Pons (tissue), 1 donor: ENCODE results near the gene EIF2S1.
"Not testable (repeated sequence)": the region's sequence is repeated elsewhere in the genome, so short reads cannot be mapped to it uniquely, and the experiment has no call there.

ENCODE experiments used
- DNase-seq: peaks from one replicate; pipeline ENCODE4 v3.0.0-alpha.2; 2016; ENCODE audit warnings: low spot score

EIF2S1 gene

DNA sequence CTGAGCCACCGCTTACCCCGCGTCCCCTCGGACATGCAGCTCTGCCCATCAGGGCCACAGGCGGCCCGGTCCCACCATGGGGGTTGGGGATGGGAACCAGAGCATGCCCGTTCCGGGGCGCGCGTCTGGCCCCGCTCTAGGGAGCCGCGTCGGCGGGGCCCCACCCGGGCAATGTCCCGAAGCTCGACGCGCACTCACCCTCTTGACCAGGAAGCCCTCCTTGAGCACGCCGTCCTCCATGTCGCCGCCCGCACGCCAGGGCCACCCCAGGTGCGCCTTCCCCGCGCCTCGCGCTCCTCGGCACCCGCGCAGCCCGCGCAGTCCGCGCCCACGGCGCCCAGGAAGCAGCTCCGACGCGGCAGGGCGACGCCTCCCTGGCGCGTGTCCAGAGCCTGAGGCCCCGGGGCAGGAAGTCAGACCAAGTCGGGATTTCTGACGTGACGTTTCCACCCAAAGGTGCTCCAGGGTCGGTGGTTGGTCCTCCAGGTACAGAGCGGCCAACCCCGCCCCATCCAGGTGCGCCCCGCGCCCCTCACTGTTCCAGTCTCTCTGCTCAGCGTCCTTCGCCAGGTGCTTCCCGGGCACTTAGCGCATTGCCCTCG is 51.8 kb downstream of the EIF2S1 start, which contains the start of gene PLEK2:
TSS of gene PLEK2 (minus strand) at position 346 of the 602 bp plus-strand sequence. CDS start at position 240, 106 bp downstream.
- no peak for DNase-seq

DNA sequence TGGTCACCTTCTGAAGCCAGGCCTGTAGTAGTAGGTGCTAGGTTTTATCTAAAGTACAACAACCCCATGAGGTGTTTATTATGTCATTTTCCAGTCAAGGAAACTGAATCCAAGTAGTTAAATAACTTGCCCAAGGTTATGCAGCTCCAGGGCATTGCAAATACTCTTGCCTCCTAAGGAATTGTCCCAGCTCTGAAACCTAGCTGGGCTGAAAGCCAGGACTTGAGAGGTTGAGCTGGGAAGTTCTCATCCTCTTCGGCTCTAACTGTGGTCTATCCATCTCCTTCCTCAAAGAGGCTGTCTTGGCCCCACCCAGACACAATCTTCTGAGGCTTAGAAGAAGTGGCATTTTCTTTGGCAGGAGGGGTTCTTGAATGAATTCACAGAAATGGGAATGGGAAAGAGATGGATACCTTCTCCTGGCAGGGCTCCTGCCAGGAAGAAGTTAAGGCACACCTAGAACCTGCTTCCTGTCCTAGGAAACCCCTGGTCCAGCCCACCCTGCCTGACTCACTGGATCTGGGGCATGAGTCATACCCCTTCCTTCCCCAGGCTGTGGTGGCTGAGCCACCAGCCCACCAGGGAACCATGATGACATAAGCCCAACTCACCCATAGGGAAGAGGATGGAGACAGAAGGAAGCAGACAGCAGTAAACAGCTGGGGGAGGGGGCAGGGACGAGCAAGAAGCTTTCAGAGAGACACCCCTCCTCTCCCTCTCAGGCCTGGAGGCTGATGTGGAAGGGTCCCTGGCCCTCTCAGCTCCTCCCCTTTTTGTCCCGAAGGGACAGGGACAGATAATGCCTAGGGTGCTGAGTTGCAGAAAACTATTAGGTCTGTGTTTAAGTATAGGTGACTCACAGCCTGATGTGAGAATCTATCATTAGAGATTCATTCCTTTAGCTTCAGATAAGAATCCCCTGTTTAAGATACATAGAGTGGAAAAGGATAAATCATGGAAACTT is 54.0 kb downstream of the EIF2S1 start:
- no peak for DNase-seq

DNA sequence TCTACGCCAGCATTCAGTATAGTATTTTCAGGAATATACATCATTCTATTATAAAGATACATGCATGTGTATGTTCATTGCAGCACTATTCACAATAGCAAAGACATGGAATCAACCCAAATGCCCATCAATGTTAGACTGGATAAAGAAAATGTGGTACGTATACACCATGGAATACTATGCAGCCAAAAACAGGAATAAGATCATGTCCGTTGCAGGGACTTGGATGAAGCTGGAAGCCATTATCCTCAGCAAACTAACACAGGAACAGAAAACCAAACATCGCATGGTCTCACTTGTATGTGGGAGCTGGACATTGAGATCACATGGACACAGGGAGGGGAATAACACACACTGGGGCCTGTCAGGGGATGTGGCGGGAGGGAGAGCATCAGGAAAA is 55.5 kb downstream of the EIF2S1 start:
- DNase-seq = not testable (repeated sequence)

DNA sequence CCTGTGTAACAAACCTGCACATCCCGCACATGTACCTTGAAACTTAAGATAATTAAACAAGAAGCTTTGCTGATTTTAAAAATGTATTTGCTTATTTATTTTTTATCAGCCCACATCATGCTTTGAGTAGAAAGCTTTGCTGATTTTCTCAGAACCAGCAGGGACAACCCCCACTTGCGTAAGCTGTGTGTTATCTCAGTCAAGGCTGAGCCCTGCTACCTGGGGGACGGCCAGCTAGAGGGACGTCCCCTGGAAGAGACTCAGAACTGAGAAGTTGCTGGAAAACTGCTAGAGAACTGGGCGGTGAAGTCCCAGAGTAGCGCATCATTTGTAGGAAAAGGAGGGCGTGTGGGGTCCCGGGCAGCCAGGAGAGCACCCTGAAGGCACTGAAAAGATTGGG is 56.0 kb downstream of the EIF2S1 start:
- no peak for DNase-seq

DNA sequence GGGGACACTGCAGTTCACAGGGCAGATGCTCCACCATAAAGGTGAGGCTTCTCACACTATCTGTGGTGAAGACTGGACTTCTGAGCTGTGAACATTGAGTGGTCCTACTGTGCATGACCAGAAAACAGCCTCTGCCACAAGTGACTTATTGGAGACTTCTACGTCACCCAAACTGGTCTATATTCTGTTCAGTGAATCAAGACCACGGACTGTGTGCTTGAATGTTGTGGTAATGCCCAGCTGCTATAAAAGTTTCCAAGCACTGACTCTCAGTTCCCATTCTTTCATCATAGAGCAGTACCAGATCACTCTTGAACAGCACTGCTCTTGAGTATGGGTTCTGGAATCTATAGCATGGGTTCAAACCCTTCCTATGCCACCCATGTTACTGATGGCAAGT is 56.7 kb downstream of the EIF2S1 start:
- no peak for DNase-seq

DNA sequence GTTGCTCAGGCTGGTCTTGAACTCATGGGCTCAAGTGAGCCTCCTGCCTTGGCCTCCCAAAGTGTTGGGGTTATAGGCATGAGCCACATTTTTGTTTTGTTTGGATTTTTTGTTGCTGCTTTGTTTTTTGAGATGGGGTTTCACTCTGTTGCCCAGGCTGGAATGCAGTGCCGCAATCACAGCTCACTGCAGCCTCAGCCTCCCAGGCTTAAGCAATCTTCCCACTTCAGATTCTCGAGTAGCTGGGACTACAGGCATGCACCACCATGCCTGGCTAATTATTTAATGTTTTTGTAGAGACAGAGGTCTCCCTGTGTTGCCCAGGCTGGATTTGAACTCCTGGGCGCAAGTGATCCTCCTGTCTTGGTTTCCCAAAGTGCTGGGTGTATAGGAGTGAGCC is 57.5 kb downstream of the EIF2S1 start:
- no peak for DNase-seq

DNA sequence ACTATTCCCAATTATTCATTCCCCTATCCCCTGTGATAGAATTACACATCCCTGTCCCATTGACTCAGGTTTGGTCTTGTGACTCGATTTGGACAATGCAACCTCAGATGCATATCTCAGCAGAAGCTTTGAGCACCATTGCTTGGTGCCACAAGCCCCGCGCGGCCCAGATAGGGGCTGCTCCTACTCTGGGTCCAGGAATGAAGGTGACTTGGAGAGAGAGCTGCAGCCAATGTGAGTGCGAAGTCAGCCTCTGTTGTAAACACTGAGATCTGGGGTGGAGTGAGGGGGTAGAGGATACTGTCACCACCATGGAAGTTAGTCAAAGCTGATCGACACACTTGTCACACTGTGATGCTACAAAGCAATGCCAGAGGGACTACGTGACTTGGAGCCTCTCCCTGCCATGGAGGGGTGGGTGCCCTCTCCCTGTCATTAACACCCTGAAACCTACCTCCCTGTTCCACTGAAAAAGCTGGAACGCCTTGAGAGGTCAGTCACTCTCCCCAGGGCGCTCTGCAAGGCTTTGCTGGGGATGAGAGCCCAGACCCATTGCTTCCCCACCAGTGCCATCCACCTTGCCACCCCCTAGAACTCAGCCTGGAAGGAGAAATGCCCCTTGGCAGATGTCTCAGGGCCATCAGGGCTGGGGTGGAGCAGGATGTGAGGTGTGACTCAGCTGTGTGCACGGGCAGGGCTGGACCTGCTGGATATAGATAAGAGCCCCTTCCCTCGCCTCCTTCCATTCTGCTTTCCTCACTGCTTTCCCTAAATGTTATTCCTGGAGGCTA is 58.5 kb downstream of the EIF2S1 start:
- DNase-seq = no peak

DNA sequence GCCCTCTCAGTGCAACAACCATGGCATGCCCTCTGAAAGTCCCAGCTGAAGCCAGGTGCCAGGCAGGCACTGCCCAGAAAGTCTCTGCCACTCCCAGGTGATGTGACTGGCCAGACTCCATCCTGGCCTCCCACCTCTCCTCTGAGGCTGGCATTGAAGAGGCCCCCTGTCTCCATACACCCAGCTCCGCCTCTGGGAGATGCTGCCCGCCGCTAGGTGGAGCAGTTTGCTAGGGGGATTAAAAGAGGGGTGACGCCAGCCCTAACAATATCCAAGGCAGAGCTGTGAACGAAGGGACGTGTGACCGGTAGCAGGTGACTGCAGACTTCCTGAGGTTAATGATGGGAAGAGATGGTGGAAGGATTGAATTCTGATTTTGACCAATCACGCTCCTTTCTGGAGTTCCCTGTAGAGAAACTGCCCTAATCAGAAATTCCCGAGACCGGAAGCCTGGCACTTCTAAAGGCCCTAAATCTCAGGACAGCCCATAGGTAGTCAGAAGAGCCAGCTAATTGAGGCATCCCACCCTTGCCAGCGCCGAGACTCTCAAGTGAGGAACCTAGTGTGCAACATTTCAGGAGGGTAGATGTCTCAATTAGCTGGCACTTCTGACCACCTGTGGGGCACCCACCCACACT is 60.1 kb downstream of the EIF2S1 start:
- DNase-seq = no peak

DNA sequence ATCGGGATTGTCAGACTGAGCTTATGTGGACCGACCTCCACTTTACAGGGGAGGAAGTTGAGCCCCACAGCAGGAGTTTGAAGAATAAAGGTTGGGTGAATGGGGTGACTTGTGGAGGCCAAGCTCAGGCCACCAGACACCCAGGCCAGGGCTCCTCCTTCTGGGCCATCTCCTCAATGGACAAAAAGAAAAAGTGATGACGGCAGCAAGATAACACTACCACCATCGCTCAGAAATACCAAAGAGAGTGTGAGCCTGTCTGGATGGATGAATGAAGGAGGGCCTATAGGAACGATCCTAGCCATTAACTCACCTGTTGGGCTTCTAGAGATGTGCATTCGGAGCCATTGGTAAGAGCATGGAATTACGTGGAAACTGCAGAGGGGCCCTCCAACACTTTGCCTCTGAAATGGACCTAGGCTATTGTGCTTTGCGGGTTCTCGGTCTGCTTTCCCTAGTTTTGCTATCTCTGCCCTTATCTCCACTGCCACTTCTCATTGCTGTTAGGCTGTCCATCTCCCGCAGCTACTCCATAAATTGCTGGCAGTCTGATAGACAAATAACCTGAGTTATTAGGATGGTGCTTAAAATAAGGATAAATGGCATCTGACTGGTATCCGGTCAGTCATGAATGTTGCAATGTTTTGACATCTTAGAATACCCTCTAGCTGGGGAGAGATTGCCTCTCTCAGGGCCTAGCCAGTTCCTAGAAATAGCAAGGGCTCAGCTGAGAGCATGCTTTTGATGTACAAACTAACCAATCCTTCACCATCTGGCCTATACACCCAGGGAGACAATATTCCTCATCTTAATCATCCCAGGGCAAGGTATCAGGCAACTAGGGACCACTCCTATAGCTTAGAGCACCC is 61.5 kb downstream of the EIF2S1 start:
- no peak for DNase-seq

DNA sequence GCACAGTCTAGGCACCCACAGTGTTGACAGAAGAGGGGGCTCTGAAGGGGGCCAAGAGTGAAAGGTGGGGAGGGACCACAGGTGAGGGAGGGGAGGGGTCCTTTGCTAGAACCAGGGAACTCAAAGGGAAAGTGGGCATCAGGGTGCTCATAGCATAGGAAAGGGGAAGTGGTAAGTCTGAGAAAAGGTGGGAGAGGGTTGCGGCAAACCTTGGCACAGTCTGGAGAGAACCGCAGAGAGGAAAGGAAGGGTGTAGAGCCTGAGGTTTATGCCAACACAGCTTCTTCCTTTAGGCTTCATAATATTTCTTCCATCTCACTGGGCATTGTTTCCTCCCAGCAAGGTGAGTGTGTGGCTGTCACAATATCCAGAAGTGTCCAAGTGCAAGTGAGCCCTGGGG is 63.3 kb downstream of the EIF2S1 start:
- DNase-seq = no peak

DNA sequence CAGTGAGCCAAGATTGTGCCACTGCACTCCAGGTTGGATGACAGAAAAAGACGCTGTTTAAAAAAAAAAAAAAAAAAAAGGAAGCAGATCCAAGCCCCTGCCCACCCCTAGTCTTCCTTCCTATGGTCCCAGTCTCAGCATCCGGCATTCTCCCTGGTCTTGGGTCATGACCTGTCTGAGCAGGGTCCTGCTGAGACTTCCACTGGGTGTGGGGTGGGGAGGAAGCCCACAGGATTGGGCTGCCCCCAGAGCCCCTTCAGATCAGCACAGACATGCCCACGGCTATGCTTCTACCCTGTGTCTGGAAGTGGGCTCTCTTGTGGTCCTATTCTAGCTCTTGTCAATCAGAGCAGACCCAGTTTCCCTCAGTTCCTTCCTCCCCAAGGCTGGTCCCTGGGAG is 64.4 kb downstream of the EIF2S1 start:
- DNase-seq = no peak

DNA sequence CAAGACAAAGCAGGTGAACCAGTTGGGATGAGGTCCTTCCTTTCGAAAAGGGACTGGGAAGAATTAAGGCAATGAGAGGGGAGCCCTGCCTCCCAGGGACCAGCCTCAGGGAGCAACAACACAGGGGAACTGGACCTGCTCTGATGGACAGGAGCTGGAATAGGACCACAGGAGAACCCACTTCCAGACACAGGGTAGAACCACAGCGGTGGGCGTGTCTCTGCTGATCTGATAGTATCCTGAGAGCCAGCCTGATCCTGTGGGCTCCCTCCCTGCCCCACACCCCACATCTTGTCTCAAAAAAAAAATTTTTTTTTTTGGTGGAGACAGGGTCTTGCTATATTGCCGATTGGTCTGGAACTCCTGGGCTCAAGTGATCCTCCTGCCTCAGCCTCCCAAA is 65.5 kb downstream of the EIF2S1 start:
- no peak for DNase-seq

DNA sequence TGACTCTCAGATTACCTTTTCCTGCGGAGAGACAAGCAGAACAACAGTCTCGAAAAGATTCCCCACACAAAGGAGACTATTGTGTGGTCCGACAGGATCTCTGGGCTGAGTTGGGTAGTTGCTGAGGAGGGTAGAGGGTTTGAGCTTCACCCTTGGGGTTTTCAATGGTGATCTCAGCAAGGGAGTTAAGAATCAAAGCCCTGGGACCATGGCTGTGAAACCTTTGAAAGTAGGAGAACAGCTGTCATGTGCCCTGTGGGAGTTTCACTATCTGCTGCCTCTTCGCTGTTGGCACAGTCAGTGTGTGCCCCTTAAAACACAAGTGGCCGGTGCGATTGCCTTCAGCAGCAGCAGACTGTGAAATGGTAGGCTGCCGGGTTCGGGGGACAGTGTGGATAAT is 66.0 kb downstream of the EIF2S1 start:
- DNase-seq = no peak

DNA sequence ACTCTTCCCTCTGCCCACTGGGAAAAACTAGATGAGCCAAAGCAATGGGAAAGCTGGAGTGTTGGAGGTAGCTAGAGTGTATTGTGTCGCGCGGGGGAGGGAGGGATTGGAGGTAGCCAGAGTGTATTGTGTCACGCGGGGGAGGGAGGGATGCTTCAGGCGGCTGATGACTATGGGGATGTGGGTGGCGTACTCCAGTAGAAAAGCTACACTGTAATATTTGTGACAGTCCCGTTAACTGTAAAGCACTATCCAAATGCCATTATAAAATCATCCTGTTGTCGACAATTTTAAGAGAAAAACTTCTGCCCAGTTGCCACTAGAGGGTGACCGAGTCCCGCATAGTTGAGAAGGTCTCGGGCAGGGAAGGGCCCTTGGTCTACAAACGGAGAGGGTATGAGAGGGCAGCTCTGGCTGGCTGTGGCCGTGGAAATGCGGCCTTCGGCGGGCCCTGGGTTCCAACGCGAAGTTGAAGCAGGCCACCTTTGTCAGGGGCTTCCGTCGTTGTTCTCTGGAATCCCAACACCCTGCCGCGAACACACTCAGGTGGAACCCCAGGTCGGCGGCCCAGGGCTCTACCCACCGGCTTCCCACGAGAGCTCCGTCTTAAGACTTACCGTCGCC is 67.0 kb downstream of the EIF2S1 start:
- DNase-seq = peak; percentile 90

DNA sequence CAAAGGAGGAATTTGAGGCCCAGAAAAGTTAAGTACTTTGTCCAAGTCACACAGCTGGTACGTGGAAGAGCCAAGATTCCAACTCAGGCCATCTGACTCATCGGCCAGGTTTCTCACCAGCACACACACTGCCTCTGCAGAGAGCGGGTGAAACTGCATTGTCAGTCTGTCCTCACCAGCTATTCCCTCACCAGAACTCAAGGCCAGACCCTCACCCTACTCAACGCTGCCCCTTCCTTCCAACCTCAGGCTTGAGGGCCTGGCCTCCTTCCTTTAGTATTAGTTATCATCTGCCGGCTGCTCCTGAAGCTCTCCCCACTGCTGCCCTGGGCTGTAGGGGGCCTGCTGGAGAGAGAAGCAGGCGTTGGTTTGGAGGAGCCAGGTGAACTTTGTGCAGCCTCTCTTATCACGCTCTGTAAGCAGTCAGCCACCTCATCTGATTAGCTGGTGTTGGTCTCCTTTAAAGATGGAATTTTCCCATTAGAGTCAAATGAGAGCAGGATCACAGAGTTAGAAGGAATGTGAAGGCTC is 68.4 kb downstream of the EIF2S1 start:
- no peak for DNase-seq

DNA sequence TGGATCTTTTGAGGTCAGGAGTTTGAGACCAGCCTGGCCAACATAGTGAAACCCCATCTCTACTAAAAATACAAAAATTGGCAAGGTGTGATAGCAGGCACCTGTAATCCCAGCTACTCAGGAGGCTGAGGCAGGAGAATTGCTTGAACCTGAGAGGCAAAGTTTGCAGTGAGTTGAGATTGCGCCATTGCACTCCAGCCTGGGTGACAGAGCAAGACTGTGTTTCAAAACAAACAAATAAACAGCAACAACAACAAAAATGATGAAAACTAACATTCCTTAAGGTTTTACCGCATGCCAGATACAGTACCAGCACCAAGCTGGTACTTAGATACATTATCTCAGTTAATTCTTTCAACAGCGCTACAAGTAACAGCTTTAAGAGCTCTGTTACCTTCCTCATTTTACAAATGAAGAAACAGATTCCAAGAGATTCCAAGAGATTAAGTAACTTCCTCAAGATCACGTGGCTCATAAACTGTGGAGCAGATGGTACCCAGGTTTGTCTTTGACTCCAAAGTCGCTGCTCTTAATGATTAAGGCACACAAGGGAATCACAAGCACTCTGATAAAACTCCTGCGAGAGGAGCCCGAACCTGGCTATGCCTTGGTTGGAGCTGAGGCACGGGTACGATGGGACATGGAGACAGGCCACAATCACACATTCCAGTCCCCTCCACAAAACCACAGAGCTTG is 69.5 kb downstream of the EIF2S1 start:
- DNase-seq = no peak

DNA sequence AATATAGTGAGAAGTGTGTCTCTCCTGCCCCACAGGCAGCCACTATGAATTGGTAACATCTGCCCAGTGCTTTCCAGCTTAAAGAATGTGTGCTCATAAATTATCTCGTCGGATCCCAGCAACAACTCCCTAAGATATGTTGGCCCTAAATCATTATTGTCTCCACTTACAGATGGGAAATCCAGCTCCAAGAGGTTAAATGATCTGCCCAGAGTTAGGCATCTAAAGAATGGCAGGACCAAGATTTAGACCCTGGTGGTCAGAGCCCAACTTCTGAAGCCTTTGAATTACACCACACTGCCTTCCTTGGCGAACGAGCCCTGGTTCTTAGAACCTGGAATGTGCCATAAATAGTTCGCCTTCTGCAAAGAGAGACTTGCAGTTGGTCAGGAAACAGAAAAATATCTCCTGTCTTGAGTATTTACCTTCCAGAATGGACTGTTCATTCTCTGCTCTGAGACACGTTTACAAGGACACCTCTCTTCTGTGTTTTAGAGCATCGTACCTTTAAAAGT is 72.0 kb downstream of the EIF2S1 start:
- no peak for DNase-seq

DNA sequence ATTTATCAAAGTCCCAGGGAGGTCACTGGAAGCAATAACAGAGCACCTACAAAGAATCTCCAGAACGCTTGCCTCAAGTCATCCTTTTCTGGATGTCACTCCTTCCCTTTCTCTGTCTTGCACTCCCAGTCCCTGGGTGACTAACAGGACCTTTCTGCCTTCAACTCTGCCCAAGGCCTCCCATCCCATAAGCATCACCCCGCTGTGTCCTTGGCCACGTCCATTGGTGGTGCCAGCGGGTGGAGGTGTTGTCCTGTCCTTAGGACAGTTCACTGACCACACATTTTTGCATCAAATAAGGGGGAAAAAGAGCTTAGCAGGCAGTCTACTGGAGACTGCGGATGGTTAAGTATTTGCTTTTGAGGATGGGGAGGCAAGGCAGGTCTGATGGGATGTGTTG is 75.5 kb downstream of the EIF2S1 start:
- DNase-seq = no peak
